Stimulated activated CD8-positive, alpha-beta memory T cell treated with anti-CD3 and anti-CD28 coated beads, Interleukin-12 subunit alpha, Interleukin-12 subunit beta, amount 100 ng/mL, for 1 hour (primary cell): Measurements from ENCODE around the gene CGB2.
"Not testable (repeated sequence)": the region's sequence is repeated elsewhere in the genome, so short reads cannot be mapped to it uniquely, and the experiment has no call there.

ENCODE experiments used
- DNase-seq: peaks from one replicate; pipeline ENCODE4 v3.0.0-alpha.2; 2020; ENCODE audit warnings: low read depth

The CGB2 gene

DNA sequence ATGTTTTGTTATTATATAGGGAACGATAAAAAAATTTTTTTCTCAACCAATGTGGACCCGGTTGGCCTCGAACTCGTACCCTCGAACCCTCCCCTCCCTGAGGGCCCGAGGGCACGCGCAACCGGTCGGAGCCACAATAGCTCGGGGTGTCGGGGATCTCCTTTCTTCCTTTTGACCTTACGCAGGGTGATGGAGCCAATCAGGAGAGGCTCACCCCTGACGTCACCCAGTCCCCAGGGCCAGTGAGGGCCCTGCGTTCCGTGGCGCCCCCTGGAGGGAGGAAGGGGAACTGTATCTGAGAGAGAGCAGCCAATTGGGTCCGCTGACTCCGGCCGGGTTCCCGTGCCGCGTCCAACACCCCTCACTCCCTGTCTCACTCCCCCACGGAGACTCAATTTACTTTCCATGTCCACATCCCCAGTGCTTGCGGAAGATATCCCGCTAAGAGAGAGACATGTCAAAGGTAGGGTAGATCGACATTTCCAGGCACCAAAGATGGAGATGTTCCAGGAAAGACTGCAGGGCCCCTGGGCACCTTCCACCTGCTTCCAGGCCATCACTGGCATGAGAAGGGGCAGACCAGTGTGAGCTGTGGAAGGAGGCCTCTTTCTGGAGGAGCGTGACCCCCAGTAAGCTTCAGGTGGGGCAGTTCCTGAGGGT is at the start of gene CGB2:
Gene CGB2 (plus strand): TSS at position 249 of the 660 bp plus-strand sequence. CDS start 206 bp downstream, at position 455.
- DNase-seq: not testable (repeated sequence)

DNA sequence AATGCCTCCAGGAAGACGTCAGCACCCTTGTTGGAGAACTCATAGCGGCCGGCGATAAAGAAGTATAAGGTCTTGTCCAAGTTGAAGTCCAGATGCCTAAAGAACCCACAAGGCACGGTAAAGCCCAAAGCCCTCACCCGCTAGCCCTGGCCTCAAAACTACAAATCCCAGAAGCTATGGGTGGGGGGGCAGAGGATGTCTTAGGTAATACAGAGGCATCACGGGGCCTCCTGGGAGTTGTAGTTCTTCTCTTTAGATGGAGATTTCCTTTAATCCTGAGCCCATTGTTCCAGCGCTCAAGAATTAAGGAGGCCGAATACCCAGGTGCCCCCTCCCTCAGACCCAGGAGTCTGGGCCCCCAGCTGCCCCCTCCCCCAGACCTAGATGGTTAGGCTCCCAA is 49.4 kb upstream of the CGB2 start:
- no peak for DNase-seq

DNA sequence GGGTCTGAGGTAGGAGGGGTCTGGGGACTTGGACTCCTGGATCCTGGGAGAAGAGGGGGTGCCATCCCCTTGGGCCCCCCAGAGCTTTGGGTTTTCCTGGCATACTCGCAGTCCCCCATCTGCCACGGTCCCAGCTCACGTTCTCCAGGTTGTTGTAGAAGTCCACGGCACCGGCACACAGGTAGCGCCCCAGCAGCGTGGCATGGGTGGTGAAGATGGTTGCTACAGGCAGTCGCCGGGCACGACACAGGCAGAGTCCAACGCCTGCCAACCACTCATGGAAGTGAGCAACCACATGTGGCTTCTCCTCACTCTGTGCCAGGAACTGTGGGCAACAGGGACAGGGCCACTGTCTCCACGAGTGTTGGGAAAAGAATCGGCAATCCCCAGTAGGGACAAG is 46.0 kb upstream of the CGB2 start:
- no peak for DNase-seq

DNA sequence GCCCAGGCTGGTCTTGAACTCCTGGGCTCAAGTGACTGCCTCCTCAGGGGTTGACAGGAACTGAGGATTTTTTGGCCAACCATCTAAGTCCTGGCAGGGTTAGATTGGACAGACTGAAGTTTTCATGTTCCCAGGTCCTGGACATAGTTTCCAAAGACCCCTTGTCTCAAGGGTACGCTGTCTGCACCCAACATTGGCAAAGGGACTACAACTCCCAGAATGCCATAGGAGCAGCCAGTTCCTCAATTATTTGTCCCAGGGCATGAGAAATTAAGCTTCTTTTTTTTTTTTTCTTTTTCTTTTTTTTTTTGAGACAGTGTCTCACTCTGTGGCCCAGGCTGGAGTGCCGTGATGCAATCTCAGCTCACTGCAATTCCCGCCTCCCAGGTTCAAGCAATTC is 45.5 kb upstream of the CGB2 start:
- DNase-seq: no peak

DNA sequence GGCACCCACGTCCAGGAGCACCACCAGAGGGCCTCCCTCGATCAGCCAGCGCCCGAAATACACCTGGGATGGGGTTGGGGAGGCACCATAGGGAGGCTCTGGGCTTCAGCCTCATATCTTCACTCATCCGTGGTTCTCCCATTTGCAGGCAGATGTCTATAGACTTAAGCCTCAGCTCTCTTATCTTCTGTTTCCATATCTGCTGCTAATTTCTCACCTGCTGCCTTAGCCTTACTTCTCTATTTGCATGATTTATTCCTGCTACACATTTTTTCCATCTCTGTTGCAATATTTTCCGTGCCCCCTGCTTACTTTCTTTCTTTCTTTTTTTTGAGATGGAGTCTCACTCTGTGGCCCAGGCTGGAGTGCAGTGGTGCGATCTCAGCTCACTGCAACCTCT is 44.4 kb upstream of the CGB2 start:
- DNase-seq: no peak

DNA sequence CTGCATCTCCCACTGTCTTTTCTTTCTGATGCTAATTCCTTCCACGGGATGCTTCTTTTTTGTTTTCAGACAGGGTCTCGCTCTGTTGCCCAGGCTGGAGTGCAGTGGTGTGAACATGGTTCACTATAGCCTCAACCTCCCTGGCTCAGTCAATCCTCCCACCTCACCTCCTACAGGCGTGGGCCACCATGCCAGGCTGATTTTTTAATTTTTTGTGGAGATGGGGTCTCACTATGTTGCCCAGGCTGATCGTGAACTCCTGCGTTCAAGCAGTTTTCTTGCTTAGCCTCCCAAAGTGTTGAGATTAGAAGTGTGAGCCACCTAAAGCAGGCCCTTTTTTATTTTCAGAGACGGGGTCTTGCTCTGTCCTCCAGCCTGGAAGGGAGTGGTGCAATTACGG is 43.4 kb upstream of the CGB2 start:
- DNase-seq: no peak

- DNase-seq: no peak
Measured at GRCh38 chr19:48988860-48989259, 42.8 kb upstream of the CGB2 start.

- DNase-seq: no peak
Measured at GRCh38 chr19:48989701-48990291, 41.9 kb upstream of the CGB2 start.

GRCh38 chr19:48990400-48990799 is 41.3 kb upstream of the CGB2 start:
- no peak for DNase-seq

DNA sequence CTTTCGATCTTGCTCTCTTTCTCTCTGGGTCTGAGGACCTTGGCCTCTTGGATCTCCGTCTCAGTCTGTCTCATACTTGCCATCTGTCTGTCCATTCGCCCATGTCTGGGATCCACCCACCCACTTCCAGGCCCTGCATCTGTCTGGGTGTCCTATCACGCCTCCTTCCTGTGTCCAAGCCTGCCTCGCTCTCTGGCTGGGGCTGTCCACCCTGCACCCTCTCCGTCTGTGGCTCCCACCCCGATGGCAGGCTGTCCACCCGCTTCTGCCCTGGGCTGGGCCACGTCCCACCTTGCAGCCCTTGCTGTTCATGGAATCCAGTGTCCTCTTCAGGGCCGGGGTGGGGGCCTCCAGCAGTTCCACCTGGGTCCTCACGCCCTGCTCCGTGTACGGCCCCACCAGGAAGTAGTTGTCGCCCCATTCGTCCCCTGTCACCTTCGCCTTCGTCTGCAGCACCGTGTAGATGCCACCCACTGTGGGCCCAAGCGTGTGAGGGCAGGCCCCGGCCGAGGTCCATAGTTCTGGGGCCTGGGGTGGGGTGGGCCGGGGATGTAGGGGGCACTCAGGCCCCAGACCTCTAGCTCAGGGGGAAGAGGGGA is 40.6 kb upstream of the CGB2 start:
- no peak for DNase-seq

DNA sequence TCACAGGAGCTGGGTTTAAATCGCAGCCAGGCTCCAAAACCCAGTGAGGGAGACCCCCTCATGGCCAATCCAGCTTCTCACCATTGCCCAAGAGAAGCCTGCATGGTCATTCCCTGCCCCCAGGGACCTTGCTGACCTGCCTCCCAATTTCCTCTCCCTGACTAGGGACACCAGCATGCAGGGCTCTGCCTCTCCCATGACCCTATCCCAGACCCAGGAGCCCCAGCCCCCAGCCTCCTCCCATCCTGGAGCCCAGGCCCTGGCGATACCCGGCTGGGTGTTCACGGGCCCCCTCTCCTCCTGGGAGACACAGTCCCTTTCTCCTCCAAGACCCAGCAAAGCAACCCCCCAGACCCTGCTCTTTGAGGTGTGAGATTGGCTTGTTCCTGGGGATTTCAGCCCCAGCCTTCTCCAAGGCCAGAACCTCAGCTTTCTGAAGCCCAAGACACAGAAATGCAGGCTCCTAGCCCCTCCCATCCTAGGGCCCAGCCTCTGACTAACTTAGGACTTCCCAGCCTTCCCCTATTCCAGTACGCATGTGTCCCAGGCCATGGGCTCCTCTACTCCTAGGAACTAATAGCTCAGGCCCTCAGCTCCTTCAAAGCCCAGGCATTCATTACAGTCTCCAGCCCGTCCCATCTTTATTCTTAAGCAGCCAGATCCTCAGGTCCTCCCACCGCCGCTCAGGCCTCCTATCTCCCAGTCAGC is 39.7 kb upstream of the CGB2 start:
- DNase-seq: no peak

- no peak for DNase-seq
Measured at GRCh38 chr19:48992581-48993174, 39.0 kb upstream of the CGB2 start.

GRCh38 chr19:48993175-48994034 is 38.3 kb upstream of the CGB2 start, which contains the start of the genes GYS1 and RUVBL2:
GYS1 (minus strand) TSS chr19:48993309; CDS start chr19:48993112, 197 bp downstream.
RUVBL2 (plus strand) TSS chr19:48993887; CDS start chr19:48993912, 25 bp downstream.
- DNase-seq: peak; percentile 98

GRCh38 chr19:48994035-48994386 is 37.7 kb upstream of the CGB2 start:
- DNase-seq: no peak

DNA sequence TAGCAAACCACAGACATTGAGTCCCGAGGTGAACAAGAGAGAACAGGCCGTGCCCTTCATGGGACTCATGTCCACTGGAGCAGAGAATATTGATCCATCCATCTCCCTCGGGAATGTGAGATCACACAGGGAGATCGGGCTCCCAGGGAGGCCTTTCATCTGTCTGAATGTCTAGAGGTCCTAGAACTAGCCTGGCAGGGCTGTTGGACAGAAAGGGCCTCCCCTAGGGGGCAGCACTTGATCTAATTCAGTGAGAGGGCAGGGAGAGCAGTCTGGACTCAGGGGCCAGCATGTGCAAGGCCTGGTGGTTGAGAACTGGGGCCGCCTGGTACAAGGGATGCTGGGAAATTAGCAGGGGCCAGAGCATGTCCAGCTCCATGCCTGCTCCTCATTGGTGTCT is 33.7 kb upstream of the CGB2 start:
- no peak for DNase-seq

- DNase-seq: peak; percentile 46
Measured at GRCh38 chr19:48999481-49000325, 32.0 kb upstream of the CGB2 start.

DNA sequence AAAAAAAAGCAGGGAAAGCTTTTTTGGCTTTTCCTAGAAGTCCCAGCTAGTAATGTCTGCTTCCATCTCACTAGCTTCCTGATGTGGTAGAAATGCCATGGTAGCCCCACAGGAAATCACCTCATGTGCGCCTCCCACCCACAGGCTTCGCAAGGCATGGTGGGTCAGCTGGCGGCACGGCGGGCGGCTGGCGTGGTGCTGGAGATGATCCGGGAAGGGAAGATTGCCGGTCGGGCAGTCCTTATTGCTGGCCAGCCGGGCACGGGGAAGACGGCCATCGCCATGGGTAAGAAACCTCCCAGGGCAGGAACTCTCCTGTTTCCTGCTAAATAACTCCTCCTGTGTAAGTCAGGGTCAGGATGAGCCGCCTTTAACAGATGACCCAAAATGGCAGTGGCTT is 27.6 kb upstream of the CGB2 start:
- no peak for DNase-seq

DNA sequence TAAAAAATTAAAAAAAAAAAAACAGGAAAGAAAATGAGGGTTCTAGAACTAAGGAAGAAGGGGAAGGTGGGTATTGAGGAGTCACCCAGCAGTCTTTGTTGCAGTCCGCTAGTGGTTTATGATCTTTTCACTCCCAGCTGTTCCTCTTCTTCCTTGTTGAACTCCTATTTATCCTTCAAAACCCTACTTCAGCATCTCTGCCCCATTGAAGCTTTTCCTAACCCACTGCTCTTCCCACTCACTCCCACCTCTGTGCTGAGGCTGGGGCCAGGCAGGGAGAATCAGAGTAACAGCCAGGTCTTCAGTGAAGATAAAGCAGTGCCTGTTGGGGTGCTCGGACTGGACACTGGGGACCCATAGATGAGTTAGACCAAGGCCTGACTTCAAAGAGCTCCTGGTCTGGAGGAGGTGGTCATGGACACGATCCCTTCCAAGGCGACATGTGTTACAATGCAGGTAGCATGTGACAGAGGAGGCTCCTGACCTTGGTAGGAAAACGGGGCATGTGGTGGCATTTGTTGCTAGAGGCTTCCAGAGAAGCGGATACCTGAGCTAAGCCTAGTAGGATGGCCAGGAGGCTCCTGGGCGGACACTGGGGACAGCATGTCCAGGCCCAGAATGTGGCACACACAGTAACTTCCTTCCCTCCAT is 26.6 kb upstream of the CGB2 start:
- DNase-seq: no peak

GRCh38 chr19:49006905-49007304 is 24.8 kb upstream of the CGB2 start:
- no peak for DNase-seq

- DNase-seq: no peak
Measured at GRCh38 chr19:49009828-49010227, 21.9 kb upstream of the CGB2 start.
